ENCODE measurements around the gene NRG4. TPM values are rescaled to one million over a fixed set of nuclear protein-coding genes. Genes with fewer than 3 reads are reported as not detected.

Gene NRG4
- total RNA-seq, 1 donor from 2014 or later = 0.36 TPM

DNA sequence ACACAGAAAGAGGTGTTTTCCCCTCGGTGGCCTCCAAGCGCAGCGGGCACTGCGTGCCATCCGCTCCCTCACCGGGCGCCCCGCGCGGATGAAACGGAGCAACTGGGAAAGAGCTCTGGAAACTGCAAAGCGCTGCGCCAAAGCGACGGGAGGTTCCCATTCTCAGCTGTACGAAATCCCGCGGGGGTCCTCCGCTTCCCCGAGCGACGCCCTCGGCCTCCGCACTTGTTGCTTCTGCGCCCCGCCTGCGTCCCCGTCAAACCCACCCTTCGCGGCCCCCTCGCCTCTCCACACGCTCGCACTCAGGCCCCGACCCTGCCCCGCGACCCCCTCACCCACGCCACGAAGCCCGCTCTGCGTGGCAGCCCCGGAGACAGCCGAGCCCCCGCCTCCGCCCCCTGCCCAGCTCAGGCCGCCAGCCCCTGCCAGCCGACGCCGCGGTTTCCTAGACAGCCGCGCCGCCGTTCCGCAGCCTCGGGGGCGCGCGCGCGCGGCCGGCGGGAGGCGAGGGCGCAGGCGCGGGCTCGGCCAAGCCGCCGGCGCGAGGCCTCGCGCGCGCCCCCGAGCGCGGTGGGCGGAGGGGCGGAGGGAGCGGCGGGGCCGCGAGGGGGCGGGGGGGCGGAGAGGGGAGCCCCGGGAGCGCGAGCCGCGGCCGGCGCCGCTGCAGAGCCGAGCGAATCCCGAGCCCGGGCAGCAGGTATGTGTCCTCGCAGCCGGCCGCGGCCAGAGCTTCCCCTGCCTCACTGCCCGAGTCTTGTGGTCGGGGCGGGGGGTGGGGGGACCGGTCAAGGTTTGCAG, 47.3 kb upstream of the NRG4 start, which contains the start of gene TMEM266:
TSS of gene TMEM266 (plus strand) at position 666 of the 798 bp plus-strand sequence. CDS start 74,279 bp downstream, outside the sequence.
- Histone ChIP-seq H3K9me3 (ENCODE audit: low read depth) (no peaks in the 10 kb centered on the region), H3K27me3 (peaks cover 62% of the 10 kb centered on the region), H3K4me2 (peak within 1 kb of the TSS; percentile 87), H3K4me1 (peaks cover 13% of the 10 kb centered on the region), H3K79me2 (ENCODE audit: low read depth) (no peaks in the 10 kb centered on the region), H3F3A (ENCODE audit: low read depth) (peaks cover 21% of the 10 kb centered on the region), H3K9ac (no peak within 1 kb of the TSS), H3K4me3 (peak within 1 kb of the TSS; percentile 80), H3K36me3 (no peaks in the 10 kb centered on the region), H3K27ac (no peak within 1 kb of the TSS), H2AFZ (replicated peaks) (peak within 1 kb of the TSS; percentile 77), H4K20me1 (ENCODE audit: low read depth) (no peaks in the 10 kb centered on the region)
- peak; percentile 96 for DNase-seq (ENCODE audit: low spot score)
- Mint-ChIP-seq H3K4me1 (peaks cover 6% of the 10 kb centered on the region), H3K27me3 (ENCODE audit: insufficient read depth, low read depth) (peaks cover 7% of the 10 kb centered on the region), H3K36me3 (no peaks in the 10 kb centered on the region), H3K4me3 (peak within 1 kb of the TSS; percentile 88), H3K9me3 (no peaks in the 10 kb centered on the region), H3K27ac (no peak within 1 kb of the TSS)
- TF ChIP-seq EZH2 (IDR thresholded peaks at IDR 0.05) = no peak
- peak; percentile 40 for TF ChIP-seq CTCF (IDR thresholded peaks at IDR 0.05)
- TF ChIP-seq EZH2phosphoT487 (IDR thresholded peaks at IDR 0.05) = no peak

DNA sequence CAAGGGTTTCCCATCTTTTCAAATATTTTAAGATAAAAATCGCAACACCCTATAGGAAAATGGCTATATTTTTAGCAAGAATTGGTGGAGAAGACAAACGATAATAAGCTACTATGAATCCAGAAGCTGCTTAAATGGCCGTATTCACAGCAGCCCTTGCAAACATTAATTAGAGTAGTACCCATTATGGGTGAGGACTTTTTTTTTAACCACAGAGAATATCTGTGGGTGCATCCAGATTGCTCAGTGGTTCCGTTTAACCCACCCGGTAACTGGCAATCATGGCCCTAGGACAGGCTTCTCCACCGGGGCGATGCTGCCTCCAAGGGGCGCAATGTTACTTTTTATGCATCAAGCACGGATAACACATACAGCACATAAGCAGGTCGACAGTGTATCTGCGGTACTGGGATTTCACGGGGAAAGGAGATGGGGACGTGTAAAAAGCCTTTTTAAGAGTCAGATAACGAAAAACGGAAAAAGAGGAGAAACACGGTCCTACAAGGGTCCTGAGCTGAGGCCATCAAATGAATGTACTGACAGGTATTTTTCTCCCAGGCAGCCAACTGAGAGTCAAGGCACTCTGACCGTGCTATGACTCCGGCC, 46.6 kb upstream of the NRG4 start:
- H3K27ac ChIP-seq = no peak overlapping the region
- no peaks in the 10 kb centered on the region for H3K9me3 ChIP-seq (ENCODE audit: low read depth)
- peak; percentile 52 for DNase-seq (ENCODE audit: low spot score)
- peak overlapping the region; percentile 75 for H3K4me2 ChIP-seq
- H3K9ac ChIP-seq = no peak overlapping the region
- H3K4me1 ChIP-seq = peaks cover 9% of the 10 kb centered on the region
- TF ChIP-seq EZH2 (IDR thresholded peaks at IDR 0.05) (peak; percentile 3), CTCF (IDR thresholded peaks at IDR 0.05) (peak; percentile 25), EZH2phosphoT487 (IDR thresholded peaks at IDR 0.05) (no peak)
- no peaks in the 10 kb centered on the region for H3K36me3 Mint-ChIP-seq
- H3K4me3 Mint-ChIP-seq = peak overlapping the region; percentile 88
- no peak overlapping the region for H3K27ac Mint-ChIP-seq
- no peaks in the 10 kb centered on the region for H3K79me2 ChIP-seq (ENCODE audit: low read depth)
- H3K4me3 ChIP-seq = peak overlapping the region; percentile 80
- no peaks in the 10 kb centered on the region for H3K36me3 ChIP-seq
- H3K9me3 Mint-ChIP-seq = no peaks in the 10 kb centered on the region
- H3F3A ChIP-seq (ENCODE audit: low read depth) = peaks cover 21% of the 10 kb centered on the region
- peaks cover 7% of the 10 kb centered on the region for H3K27me3 Mint-ChIP-seq (ENCODE audit: insufficient read depth, low read depth)
- no peaks in the 10 kb centered on the region for H4K20me1 ChIP-seq (ENCODE audit: low read depth)
- peak overlapping the region; percentile 77 for H2AFZ ChIP-seq (replicated peaks)
- H3K27me3 ChIP-seq = peaks cover 57% of the 10 kb centered on the region
- peaks cover 5% of the 10 kb centered on the region for H3K4me1 Mint-ChIP-seq

- no peaks in the 10 kb centered on the region for H3K79me2 ChIP-seq (ENCODE audit: low read depth)
- Mint-ChIP-seq H3K27me3 (ENCODE audit: insufficient read depth, low read depth) (peaks cover 7% of the 10 kb centered on the region), H3K9me3 (no peaks in the 10 kb centered on the region), H3K4me1 (peaks cover 5% of the 10 kb centered on the region), H3K36me3 (no peaks in the 10 kb centered on the region), H3K27ac (no peak overlapping the region), H3K4me3 (no peak overlapping the region)
- no peak overlapping the region for H3K4me3 ChIP-seq
- H3K27ac ChIP-seq = no peak overlapping the region
- H3K9ac ChIP-seq = no peak overlapping the region
- H3K4me2 ChIP-seq = no peak overlapping the region
- H3K27me3 ChIP-seq = peaks cover 44% of the 10 kb centered on the region
- H3F3A ChIP-seq (ENCODE audit: low read depth) = peaks cover 21% of the 10 kb centered on the region
- H3K9me3 ChIP-seq (ENCODE audit: low read depth) = no peaks in the 10 kb centered on the region
- no peaks in the 10 kb centered on the region for H3K36me3 ChIP-seq
- DNase-seq (ENCODE audit: low spot score) = peak; percentile 63
- H3K4me1 ChIP-seq = peaks cover 9% of the 10 kb centered on the region
- no peaks in the 10 kb centered on the region for H4K20me1 ChIP-seq (ENCODE audit: low read depth)
- peak overlapping the region; percentile 64 for H2AFZ ChIP-seq (replicated peaks)
- TF ChIP-seq EZH2phosphoT487 (IDR thresholded peaks at IDR 0.05) (no peak), CTCF (IDR thresholded peaks at IDR 0.05) (peak; percentile 92), EZH2 (IDR thresholded peaks at IDR 0.05) (no peak)
These were observed 45.2 kb upstream of the NRG4 start for GRCh38 chr15:76057332-76058000.
